GM23338 (cell line): Measurements from ENCODE around the gene NINJ1. TPM values are rescaled to one million over a fixed set of nuclear protein-coding genes. Genes with fewer than 3 reads are reported as not detected.

Experiments
- ATAC-seq: fragments of 200-7000 bp; cut with Tn5 transposase; 3 replicates; pipeline ENCODE4 v1.9.1; 2020
- DNase-seq: peaks from one replicate; pipeline ENCODE4 v3.0.0-alpha.2; 2015; ENCODE audit warnings: low spot score
- H2AFZ ChIP-seq: fragments of 200-600 bp; sonication (generic); 2 replicates; pipeline ENCODE4 v1.8.0; 2016; ENCODE audit warnings: antibody characterized with exemption, mild to moderate bottlenecking, moderate library complexity
- H3F3A ChIP-seq: fragments of 200-600 bp; sonication (generic); replicated peaks from 2 replicates; pipeline ENCODE4 v1.8.0; 2017; ENCODE audit warnings: antibody characterized with exemption, mixed run types, low read depth
- H3K27ac ChIP-seq: fragments of 200-600 bp; sonication (generic); 2 replicates; pipeline ENCODE4 v1.6.1; 2016; ENCODE audit warnings: low read depth
- H3K27me3 ChIP-seq: fragments of 200-600 bp; sonication (generic); 2 replicates; pipeline ENCODE4 v1.8.0; 2016; ENCODE audit warnings: mild to moderate bottlenecking, mixed run types, moderate library complexity; ENCODE audit not compliant: insufficient read depth
- H3K36me3 ChIP-seq: fragments of 200-600 bp; sonication (generic); 2 replicates; pipeline ENCODE4 v1.8.0; 2016; ENCODE audit warnings: mild to moderate bottlenecking; ENCODE audit not compliant: insufficient read depth
- H3K4me1 ChIP-seq: fragments of 200-600 bp; sonication (generic); 2 replicates; pipeline ENCODE4 v1.8.0; 2016; ENCODE audit warnings: mild to moderate bottlenecking, moderate library complexity; ENCODE audit not compliant: insufficient read depth
- H3K4me2 ChIP-seq: fragments of 200-600 bp; sonication (generic); 2 replicates; pipeline ENCODE4 v1.7.1; 2017; ENCODE audit warnings: mixed run types
- H3K4me3 ChIP-seq: fragments of 200-600 bp; sonication (generic); 2 replicates; pipeline ENCODE4 v1.6.1; 2016; ENCODE audit warnings: mixed run types
- H3K79me2 ChIP-seq: fragments of 200-600 bp; sonication (generic); replicated peaks from 2 replicates; pipeline ENCODE4 v1.8.0; 2017; ENCODE audit warnings: mild to moderate bottlenecking; ENCODE audit not compliant: insufficient read depth
- H3K9me2 ChIP-seq: fragments of 200-600 bp; sonication (generic); 2 replicates; pipeline ENCODE4 v1.8.0; 2017; ENCODE audit not compliant: insufficient read depth
- H4K20me1 ChIP-seq: fragments of 200-600 bp; sonication (generic); replicated peaks from 2 replicates; pipeline ENCODE4 v1.8.0; 2017; ENCODE audit warnings: mild to moderate bottlenecking; ENCODE audit not compliant: insufficient read depth
- H3K27ac Mint-ChIP-seq: 2 replicates; pipeline ENCODE4 v1.8.0; 2020; ENCODE audit warnings: inconsistent platforms, mild to moderate bottlenecking, moderate library complexity, mixed read lengths
- H3K27me3 Mint-ChIP-seq: 3 replicates; pipeline ENCODE4 v1.8.0; 2022; ENCODE audit warnings: low read depth, mild to moderate bottlenecking, moderate library complexity, mixed read lengths, inconsistent platforms; ENCODE audit not compliant: insufficient read depth, poor library complexity
- H3K36me3 Mint-ChIP-seq: 3 replicates; pipeline ENCODE4 v1.8.0; 2021; ENCODE audit warnings: low read depth, mild to moderate bottlenecking, inconsistent platforms, moderate library complexity, mixed read lengths
- H3K4me1 Mint-ChIP-seq: 3 replicates; pipeline ENCODE4 v1.8.0; 2020; ENCODE audit warnings: mild to moderate bottlenecking, inconsistent platforms, mixed read lengths
- H3K4me3 Mint-ChIP-seq: 3 replicates; pipeline ENCODE4 v1.8.0; 2021; ENCODE audit warnings: moderate library complexity, mild to moderate bottlenecking, inconsistent platforms, mixed read lengths
- H3K9me3 Mint-ChIP-seq: 3 replicates; pipeline ENCODE4 v1.8.0; 2020; ENCODE audit warnings: moderate library complexity, mild to moderate bottlenecking, inconsistent platforms, mixed read lengths
- CREB1 ChIP-seq: fragments of 250-450 bp; sonication (Bioruptor Pico); IDR thresholded peaks from 2 replicates; pipeline ENCODE4 v1.5.0; 2020; ENCODE audit warnings: low read depth, mild to moderate bottlenecking, moderate library complexity
- CTCF ChIP-seq, 2 experiments: fragments of 200-600 bp in 1 of 2; sonication (generic) in 1 of 2; conservative IDR thresholded peaks; 2 replicates each; pipeline versions ENCODE4 v1.5.1 to v1.6.1; 2016 to 2017; ENCODE audit warnings: antibody characterized with exemption in 2 of 2, low read depth in 2 of 2, mild to moderate bottlenecking in 2 of 2, moderate library complexity in 1 of 2
- ETS1 ChIP-seq: IDR thresholded peaks from 2 replicates; pipeline ENCODE4 v1.6.1; 2016; ENCODE audit warnings: antibody characterized with exemption
- EZH2 ChIP-seq: fragments of 200-600 bp; sonication (generic); IDR thresholded peaks from one replicate; pipeline ENCODE4 v1.8.0; 2017; ENCODE audit warnings: antibody characterized with exemption, mild to moderate bottlenecking, low read depth; ENCODE audit not compliant: unreplicated experiment
- EZH2phosphoT487 ChIP-seq: fragments of 200-600 bp; sonication (generic); IDR thresholded peaks from one replicate; pipeline ENCODE4 v1.8.1; 2018; ENCODE audit warnings: antibody characterized with exemption; ENCODE audit not compliant: unreplicated experiment
- ZNF114 ChIP-seq: fragments of 250-450 bp; sonication (Bioruptor Pico); IDR thresholded peaks from 2 replicates; pipeline ENCODE4 v1.5.0; 2020; ENCODE audit warnings: mild to moderate bottlenecking, moderate library complexity
- ZNF331 ChIP-seq: fragments of 250-450 bp; sonication (Bioruptor Pico); IDR thresholded peaks from 2 replicates; pipeline ENCODE4 v1.5.0; 2020; ENCODE audit warnings: low read depth, mild to moderate bottlenecking, moderate library complexity
- polyA plus RNA-seq: library from polyadenylated mRNA; unstranded; fragments of >200 nt; fragmentation: Nextera tagmentation; extraction: Ambion mirVana; gene quantifications from 2 replicates; pipeline ENCODE4 v1.2.1, GENCODE V29; 2016
- total RNA-seq: library from RNA; depleted of rRNA; stranded (reverse); fragments of >200 nt; shearing (Covaris generic); gene quantifications from 2 replicates; pipeline ENCODE4 v1.2.3, GENCODE V29; 2014
- TF ChIP-seq, protein P1 (sequence below): fragments of 250-450 bp; sonication (Bioruptor Pico); IDR thresholded peaks from 2 replicates; pipeline ENCODE4 v1.5.0; 2020; ENCODE audit warnings: mild to moderate bottlenecking, moderate library complexity

The NINJ1 gene
- total and polyA plus RNA-seq, 2 experiments from 2014 or later: 36.3 to 39.7 TPM

GRCh38 chr9:93119703-93119952, 14.4 kb downstream of the NINJ1 start (continued):
- TF ChIP-seq, protein P1, sequence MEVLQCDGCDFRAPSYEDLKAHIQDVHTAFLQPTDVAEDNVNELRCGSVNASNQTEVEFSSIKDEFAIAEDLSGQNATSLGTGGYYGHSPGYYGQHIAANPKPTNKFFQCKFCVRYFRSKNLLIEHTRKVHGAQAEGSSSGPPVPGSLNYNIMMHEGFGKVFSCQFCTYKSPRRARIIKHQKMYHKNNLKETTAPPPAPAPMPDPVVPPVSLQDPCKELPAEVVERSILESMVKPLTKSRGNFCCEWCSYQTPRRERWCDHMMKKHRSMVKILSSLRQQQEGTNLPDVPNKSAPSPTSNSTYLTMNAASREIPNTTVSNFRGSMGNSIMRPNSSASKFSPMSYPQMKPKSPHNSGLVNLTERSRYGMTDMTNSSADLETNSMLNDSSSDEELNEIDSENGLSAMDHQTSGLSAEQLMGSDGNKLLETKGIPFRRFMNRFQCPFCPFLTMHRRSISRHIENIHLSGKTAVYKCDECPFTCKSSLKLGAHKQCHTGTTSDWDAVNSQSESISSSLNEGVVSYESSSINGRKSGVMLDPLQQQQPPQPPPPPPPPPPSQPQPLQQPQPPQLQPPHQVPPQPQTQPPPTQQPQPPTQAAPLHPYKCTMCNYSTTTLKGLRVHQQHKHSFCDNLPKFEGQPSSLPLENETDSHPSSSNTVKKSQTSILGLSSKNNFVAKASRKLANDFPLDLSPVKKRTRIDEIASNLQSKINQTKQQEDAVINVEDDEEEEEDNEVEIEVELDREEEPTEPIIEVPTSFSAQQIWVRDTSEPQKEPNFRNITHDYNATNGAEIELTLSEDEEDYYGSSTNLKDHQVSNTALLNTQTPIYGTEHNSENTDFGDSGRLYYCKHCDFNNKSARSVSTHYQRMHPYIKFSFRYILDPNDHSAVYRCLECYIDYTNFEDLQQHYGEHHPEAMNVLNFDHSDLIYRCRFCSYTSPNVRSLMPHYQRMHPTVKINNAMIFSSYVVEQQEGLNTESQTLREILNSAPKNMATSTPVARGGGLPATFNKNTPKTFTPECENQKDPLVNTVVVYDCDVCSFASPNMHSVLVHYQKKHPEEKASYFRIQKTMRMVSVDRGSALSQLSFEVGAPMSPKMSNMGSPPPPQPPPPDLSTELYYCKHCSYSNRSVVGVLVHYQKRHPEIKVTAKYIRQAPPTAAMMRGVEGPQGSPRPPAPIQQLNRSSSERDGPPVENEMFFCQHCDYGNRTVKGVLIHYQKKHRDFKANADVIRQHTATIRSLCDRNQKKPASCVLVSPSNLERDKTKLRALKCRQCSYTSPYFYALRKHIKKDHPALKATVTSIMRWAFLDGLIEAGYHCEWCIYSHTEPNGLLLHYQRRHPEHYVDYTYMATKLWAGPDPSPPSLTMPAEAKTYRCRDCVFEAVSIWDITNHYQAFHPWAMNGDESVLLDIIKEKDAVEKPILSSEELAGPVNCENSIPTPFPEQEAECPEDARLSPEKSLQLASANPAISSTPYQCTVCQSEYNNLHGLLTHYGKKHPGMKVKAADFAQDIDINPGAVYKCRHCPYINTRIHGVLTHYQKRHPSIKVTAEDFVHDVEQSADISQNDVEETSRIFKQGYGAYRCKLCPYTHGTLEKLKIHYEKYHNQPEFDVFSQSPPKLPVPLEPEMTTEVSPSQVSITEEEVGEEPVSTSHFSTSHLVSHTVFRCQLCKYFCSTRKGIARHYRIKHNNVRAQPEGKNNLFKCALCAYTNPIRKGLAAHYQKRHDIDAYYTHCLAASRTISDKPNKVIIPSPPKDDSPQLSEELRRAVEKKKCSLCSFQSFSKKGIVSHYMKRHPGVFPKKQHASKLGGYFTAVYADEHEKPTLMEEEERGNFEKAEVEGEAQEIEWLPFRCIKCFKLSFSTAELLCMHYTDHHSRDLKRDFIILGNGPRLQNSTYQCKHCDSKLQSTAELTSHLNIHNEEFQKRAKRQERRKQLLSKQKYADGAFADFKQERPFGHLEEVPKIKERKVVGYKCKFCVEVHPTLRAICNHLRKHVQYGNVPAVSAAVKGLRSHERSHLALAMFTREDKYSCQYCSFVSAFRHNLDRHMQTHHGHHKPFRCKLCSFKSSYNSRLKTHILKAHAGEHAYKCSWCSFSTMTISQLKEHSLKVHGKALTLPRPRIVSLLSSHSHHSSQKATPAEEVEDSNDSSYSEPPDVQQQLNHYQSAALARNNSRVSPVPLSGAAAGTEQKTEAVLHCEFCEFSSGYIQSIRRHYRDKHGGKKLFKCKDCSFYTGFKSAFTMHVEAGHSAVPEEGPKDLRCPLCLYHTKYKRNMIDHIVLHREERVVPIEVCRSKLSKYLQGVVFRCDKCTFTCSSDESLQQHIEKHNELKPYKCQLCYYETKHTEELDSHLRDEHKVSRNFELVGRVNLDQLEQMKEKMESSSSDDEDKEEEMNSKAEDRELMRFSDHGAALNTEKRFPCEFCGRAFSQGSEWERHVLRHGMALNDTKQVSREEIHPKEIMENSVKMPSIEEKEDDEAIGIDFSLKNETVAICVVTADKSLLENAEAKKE (CRISPR knock-in tag): no peak
- no peak for TF ChIP-seq ETS1

DNA sequence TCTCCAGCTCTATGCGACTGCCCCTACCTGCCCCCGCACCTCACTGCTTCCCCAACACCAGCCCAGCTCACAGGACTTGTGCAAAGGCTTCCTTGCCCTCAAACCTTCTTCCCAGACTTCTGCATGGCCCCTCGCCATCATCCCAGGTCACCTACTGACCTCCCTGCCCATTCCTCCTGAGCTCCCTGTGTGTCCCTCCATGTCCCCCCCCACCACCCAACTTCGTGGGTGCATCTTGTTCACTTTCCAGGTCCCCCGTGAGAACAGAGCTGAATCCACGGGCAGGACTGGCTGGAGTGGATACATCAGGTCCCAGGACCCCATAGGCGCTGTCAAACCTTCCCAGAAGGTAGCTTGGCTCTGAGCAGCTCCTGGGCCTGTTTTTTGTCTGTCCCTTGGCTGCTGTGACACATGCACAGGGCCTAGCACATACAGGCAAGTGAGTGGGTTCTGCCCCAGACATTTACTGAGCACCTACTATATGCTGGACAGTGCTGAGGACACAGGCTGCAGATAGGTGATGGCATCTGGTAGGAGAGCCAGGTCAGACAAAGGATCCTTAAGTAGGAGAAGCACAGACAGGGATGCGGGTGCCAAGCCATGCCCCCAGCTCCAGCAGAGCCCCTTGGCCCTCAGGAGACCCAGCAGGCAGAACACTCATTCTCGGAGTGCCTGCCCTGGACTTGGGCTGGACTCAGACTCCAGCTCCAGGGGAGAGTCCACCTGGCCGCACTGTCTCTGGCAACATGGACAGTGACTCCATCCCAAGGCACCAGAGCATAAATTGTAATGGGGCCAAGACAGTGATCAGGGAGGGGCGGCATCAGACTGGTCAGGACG, 15.0 kb downstream of the NINJ1 start:
- no peak overlapping the region for H3K4me2 ChIP-seq
- H3K4me3 ChIP-seq: no peak overlapping the region
- TF ChIP-seq ZNF114 (no peak), ZNF331 (CRISPR knock-in tag) (no peak), CTCF (conservative IDR thresholded peaks at IDR 0.05; ENCODE audit: low read depth in 2 of 2) (no peak), EZH2phosphoT487 (no peak), CREB1 (CRISPR knock-in tag) (no peak), ETS1 (no peak), EZH2 (no peak)

More for the DNA sequence above, 15.0 kb downstream of the NINJ1 start:
- Histone ChIP-seq H3K9me2 (no peaks in the 10 kb centered on the region), H3F3A (no peaks in the 10 kb centered on the region), H3K36me3 (no peaks in the 10 kb centered on the region), H3K79me2 (no peaks in the 10 kb centered on the region), H4K20me1 (no peaks in the 10 kb centered on the region), H3K27me3 (no peaks in the 10 kb centered on the region), H3K27ac (no peak overlapping the region), H3K4me1 (peaks cover 10% of the 10 kb centered on the region), H2AFZ (no peak overlapping the region)
- Mint-ChIP-seq H3K4me3 (no peak overlapping the region), H3K36me3 (no peaks in the 10 kb centered on the region), H3K4me1 (peaks cover 13% of the 10 kb centered on the region), H3K9me3 (no peaks in the 10 kb centered on the region), H3K27ac (no peak overlapping the region), H3K27me3 (peaks cover 6% of the 10 kb centered on the region)
- ATAC-seq (no peak), DNase-seq (no peak)
